Fibroblast of mammary gland (primary cell): Measurements from ENCODE around the gene PMM2.
"Not testable (repeated sequence)": the region's sequence is repeated elsewhere in the genome, so short reads cannot be mapped to it uniquely, and the experiment has no call there.

Source experiments
- DNase-seq: peaks from one replicate; pipeline ENCODE4 v3.0.0-alpha.2; 2010; ENCODE audit warnings: low read depth
- H3K4me3 ChIP-seq: 2 replicates; pipeline ENCODE4 v1.5.1; 2011; ENCODE audit warnings: low read depth, mild to moderate bottlenecking, low read length, moderate library complexity; ENCODE audit not compliant: control insufficient read depth
- CTCF ChIP-seq: conservative IDR thresholded peaks from 2 replicates; pipeline ENCODE4 v1.5.1; 2011; ENCODE audit warnings: low read depth, low read length, inconsistent platforms; ENCODE audit not compliant: control insufficient read depth, insufficient read depth

The PMM2 gene

GRCh38 chr16:8776129-8776584 is 21.5 kb upstream of the PMM2 start:
- TF ChIP-seq CTCF, result no peak
- DNase-seq, result no peak
- no peak overlapping the region for H3K4me3 ChIP-seq

GRCh38 chr16:8777217-8777616 is 20.4 kb upstream of the PMM2 start:
- no peak overlapping the region for H3K4me3 ChIP-seq
- no peak for TF ChIP-seq CTCF
- no peak for DNase-seq

- H3K4me3 ChIP-seq, result no peak overlapping the region
- no peak for DNase-seq
- TF ChIP-seq CTCF, result no peak
These were observed 15.8 kb upstream of the PMM2 start for GRCh38 chr16:8781797-8782196.

- H3K4me3 ChIP-seq, result no peak overlapping the region
- TF ChIP-seq CTCF, result no peak
- DNase-seq, result no peak
These were observed 15.0 kb upstream of the PMM2 start for GRCh38 chr16:8782673-8783072.

- TF ChIP-seq CTCF, result no peak
- no peak for DNase-seq
- H3K4me3 ChIP-seq, result no peak overlapping the region
These were observed 12.2 kb upstream of the PMM2 start for GRCh38 chr16:8785408-8785807.

- not testable (repeated sequence) for DNase-seq, H3K4me3 ChIP-seq
These were observed 11.3 kb upstream of the PMM2 start for GRCh38 chr16:8786316-8786715.

GRCh38 chr16:8788578-8789172 is 9.0 kb upstream of the PMM2 start:
- H3K4me3 ChIP-seq, result no peak overlapping the region
- no peak for TF ChIP-seq CTCF
- no peak for DNase-seq

- no peak overlapping the region for H3K4me3 ChIP-seq
- no peak for TF ChIP-seq CTCF
These were observed 2.5 kb upstream of the PMM2 start for GRCh38 chr16:8795091-8795490.

More at GRCh38 chr16:8795091-8795490, 2.5 kb upstream of the PMM2 start:
- DNase-seq, result no peak
